MM.1S (cell line): ENCODE measurements around the gene ALDH1B1.
"Not testable (repeated sequence)": the region's sequence is repeated elsewhere in the genome, so short reads cannot be mapped to it uniquely, and the experiment has no call there.

Experiments used
- EZH2 ChIP-seq: fragments of 300-600 bp; sonication (generic); optimal IDR thresholded peaks from 2 replicates; pipeline ENCODE3; 2017; ENCODE audit warnings: low read depth, mild to moderate bottlenecking, antibody characterized with exemption, low read length, mixed read lengths
- EZH2phosphoT487 ChIP-seq: fragments of 300-600 bp; sonication (generic); IDR thresholded peaks from 2 replicates; pipeline ENCODE4 v1.6.1; 2018; ENCODE audit warnings: antibody characterized with exemption, low read length
- TF ChIP-seq, protein P1 (sequence below): fragments of 300-600 bp; sonication (generic); IDR thresholded peaks from 2 replicates; pipeline ENCODE4 v1.5.1; 2016; ENCODE audit warnings: antibody characterized with exemption, low read length, mixed read lengths

DNA sequence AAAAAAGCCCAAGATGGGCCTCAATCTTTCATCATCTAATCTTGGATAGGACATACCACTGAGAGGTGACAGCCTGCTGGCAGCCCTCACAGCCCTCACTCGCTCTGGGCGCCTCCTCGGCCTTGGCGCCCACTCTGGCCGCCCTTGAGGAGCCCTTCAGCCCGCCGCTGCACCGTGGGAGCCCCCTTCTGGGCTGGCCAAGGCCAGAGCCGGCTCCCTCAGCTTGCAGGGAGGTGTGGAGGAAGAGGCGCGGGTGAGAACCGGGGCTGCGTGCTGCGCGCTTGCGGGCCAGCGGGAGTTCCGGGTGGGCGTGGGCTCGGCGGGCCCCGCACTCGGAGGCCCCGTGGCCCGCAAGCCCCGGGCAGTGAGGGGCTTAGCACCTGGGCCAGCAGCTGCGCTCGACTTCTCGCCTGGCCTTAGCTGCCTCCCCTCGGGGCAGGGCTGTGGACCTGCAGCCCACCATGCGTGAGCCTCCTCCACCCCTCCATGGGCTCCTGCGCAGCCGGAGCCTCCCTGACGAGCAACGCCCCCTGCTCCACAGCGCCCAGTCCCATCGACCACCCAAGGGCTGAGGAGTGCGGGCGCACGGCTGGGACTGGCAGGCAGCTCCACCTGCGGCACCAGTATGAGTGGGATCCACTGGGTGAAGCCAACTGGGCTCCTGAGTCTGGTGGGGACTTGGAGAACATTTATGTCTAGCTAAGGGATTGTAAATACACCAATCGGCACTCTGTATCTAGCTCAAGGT lies 15.0 kb upstream of the ALDH1B1 start:
- TF ChIP-seq, protein P1, sequence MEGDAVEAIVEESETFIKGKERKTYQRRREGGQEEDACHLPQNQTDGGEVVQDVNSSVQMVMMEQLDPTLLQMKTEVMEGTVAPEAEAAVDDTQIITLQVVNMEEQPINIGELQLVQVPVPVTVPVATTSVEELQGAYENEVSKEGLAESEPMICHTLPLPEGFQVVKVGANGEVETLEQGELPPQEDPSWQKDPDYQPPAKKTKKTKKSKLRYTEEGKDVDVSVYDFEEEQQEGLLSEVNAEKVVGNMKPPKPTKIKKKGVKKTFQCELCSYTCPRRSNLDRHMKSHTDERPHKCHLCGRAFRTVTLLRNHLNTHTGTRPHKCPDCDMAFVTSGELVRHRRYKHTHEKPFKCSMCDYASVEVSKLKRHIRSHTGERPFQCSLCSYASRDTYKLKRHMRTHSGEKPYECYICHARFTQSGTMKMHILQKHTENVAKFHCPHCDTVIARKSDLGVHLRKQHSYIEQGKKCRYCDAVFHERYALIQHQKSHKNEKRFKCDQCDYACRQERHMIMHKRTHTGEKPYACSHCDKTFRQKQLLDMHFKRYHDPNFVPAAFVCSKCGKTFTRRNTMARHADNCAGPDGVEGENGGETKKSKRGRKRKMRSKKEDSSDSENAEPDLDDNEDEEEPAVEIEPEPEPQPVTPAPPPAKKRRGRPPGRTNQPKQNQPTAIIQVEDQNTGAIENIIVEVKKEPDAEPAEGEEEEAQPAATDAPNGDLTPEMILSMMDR = not testable (repeated sequence)
- TF ChIP-seq EZH2, EZH2phosphoT487: not testable (repeated sequence)
